ENCODE data around the gene ARL2BP.

GRCh38 chr16:57263541-57264351 is 18.7 kb downstream of the ARL2BP start:
- no peak for TF ChIP-seq POLR2A (IDR thresholded peaks at IDR 0.05; ENCODE audit: low read length)
- TF ChIP-seq GATA1 (IDR thresholded peaks at IDR 0.05; ENCODE audit: low read depth, low read length), result no peak

Data from erythroblast (primary cell).